DND-41 (cell line): ENCODE results near the gene ZNF69.
A peak's percentile ranks its signal among the peaks of the same experiment; 100 is the strongest.
"Not testable (repeated sequence)": the region's sequence is repeated elsewhere in the genome, so short reads cannot be mapped to it uniquely, and the experiment has no call there.

Source experiments
- ATAC-seq: fragments of 200-7000 bp; cut with Tn5 transposase; 3 replicates; pipeline ENCODE4 v1.9.1; 2021; ENCODE audit warnings: low read depth; ENCODE audit not compliant: insufficient read depth
- DNase-seq: peaks from one replicate; pipeline ENCODE4 v3.0.0-alpha.2; 2020
- H2AFZ ChIP-seq: 2 replicates; pipeline ENCODE4 v1.6.0; 2012; ENCODE audit warnings: low read depth, low read length
- H3K27ac ChIP-seq: 2 replicates; pipeline ENCODE4 v1.5.1; 2012; ENCODE audit warnings: low read length, inconsistent platforms
- H3K27me3 ChIP-seq: fragments of 200-600 bp; sonication (generic); 2 replicates; pipeline ENCODE4 v1.6.0; 2012; ENCODE audit warnings: low read length, mild to moderate bottlenecking, inconsistent platforms; ENCODE audit not compliant: insufficient read depth, poor library complexity
- H3K36me3 ChIP-seq: 2 replicates; pipeline ENCODE4 v1.5.1; 2012; ENCODE audit warnings: low read length, inconsistent platforms; ENCODE audit not compliant: insufficient read depth
- H3K4me1 ChIP-seq: 2 replicates; pipeline ENCODE4 v1.5.1; 2012; ENCODE audit warnings: mild to moderate bottlenecking, low read length; ENCODE audit not compliant: insufficient read depth
- H3K4me2 ChIP-seq: 2 replicates; pipeline ENCODE4 v1.6.0; 2012; ENCODE audit warnings: mild to moderate bottlenecking, moderate library complexity, low read length, inconsistent platforms; ENCODE audit not compliant: insufficient read depth
- H3K4me3 ChIP-seq, 2 experiments: fragments of 200-600 bp in 1 of 2; shearing (Covaris generic) in 1 of 2; 2 replicates each; pipeline ENCODE4 v1.5.1; 2012 to 2016; ENCODE audit warnings: inconsistent platforms in 2 of 2, low read length in 2 of 2, mild to moderate bottlenecking in 2 of 2, low read depth in 1 of 2, moderate library complexity in 1 of 2
- H3K79me2 ChIP-seq: 2 replicates; pipeline ENCODE4 v1.6.0; 2012; ENCODE audit warnings: low read length, inconsistent platforms; ENCODE audit not compliant: insufficient read depth
- H3K9ac ChIP-seq: 2 replicates; pipeline ENCODE4 v1.6.0; 2012; ENCODE audit warnings: low read depth, mild to moderate bottlenecking, inconsistent platforms, low read length, moderate library complexity
- H3K9me3 ChIP-seq: 2 replicates; pipeline ENCODE4 v1.5.1; 2012; ENCODE audit warnings: low read length, moderate library complexity, mild to moderate bottlenecking, inconsistent platforms; ENCODE audit not compliant: insufficient read depth, severe bottlenecking
- H4K20me1 ChIP-seq: 2 replicates; pipeline ENCODE4 v1.6.0; 2012; ENCODE audit warnings: low read length; ENCODE audit not compliant: insufficient read depth
- EZH2 ChIP-seq: IDR thresholded peaks from 3 replicates; pipeline ENCODE4 v1.6.1; 2012; ENCODE audit warnings: borderline replicate concordance, low read depth, mild to moderate bottlenecking, moderate library complexity, low read length, inconsistent platforms; ENCODE audit not compliant: severe bottlenecking
- TF ChIP-seq, protein P1 (sequence below): IDR thresholded peaks from 2 replicates; pipeline ENCODE4 v1.5.1; 2012; ENCODE audit warnings: borderline replicate concordance, low read length, moderate library complexity, mild to moderate bottlenecking; ENCODE audit not compliant: poor library complexity, severe bottlenecking; ENCODE audit errors: extremely low read depth

The ZNF69 gene

DNA sequence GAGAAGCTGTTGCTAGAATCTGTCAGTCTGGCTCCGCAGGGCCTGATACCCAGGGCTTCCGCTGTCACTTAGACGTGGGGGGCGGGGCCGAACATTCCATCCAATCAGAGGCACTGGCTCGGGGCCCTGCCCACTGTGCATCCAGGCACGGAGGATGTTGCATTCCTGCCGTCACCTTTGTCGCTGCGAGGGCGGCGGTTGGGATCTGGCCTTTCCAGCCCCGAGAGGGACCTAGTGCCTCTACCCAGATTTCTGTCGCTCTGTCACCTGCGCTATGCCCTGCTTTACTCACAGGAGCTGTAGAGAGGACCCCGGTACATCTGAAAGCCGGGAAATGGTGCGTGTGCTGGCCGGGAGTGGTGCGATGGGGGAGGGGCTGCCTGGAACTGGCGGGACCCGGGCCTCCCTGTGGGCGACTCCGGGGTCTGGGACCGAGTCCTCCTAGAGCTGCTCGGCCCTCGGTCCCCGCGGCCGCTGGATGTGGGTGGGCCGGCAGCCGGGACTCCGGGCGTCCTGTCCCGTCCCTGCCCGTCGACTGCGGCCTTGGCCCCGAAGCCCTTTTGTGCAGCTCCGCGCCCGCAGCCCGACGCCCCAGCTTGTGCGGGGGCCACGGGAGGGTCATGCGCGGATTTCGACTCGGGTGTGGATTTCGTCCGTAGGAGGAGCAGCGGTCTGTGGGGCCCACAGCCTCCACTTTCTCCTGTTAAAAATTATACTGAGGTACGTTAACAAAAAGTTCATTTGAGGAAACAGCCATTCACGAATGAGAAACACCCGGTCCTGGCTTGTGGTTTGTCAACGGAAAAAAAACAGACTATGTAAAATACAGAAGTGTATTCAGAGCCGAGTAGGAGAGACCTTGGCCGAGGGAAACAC, 38.8 kb upstream of the ZNF69 start, which contains the start of gene ZNF439:
Gene ZNF439 (plus strand): TSS at position 133 of the 876 bp plus-strand sequence. CDS start 142 bp downstream, at position 275.
- Histone ChIP-seq H3K79me2 (peaks cover 50% of the 10 kb centered on the region), H3K27ac (peak within 1 kb of the TSS; percentile 88), H3K9ac (peak within 1 kb of the TSS; percentile 72), H2AFZ (peak within 1 kb of the TSS; percentile 96), H3K4me2 (peak within 1 kb of the TSS; percentile 74), H3K4me1 (peaks cover 33% of the 10 kb centered on the region), H3K27me3 (no peaks in the 10 kb centered on the region), H3K9me3 (peaks cover 12% of the 10 kb centered on the region), H3K4me3 (peak within 1 kb of the TSS; percentile 73 to 74), H3K36me3 (peaks cover 34% of the 10 kb centered on the region), H4K20me1 (no peaks in the 10 kb centered on the region)
- DNase-seq (peak; percentile 97), ATAC-seq (peak; percentile 100)
- no peak for TF ChIP-seq EZH2
- TF ChIP-seq, protein P1, sequence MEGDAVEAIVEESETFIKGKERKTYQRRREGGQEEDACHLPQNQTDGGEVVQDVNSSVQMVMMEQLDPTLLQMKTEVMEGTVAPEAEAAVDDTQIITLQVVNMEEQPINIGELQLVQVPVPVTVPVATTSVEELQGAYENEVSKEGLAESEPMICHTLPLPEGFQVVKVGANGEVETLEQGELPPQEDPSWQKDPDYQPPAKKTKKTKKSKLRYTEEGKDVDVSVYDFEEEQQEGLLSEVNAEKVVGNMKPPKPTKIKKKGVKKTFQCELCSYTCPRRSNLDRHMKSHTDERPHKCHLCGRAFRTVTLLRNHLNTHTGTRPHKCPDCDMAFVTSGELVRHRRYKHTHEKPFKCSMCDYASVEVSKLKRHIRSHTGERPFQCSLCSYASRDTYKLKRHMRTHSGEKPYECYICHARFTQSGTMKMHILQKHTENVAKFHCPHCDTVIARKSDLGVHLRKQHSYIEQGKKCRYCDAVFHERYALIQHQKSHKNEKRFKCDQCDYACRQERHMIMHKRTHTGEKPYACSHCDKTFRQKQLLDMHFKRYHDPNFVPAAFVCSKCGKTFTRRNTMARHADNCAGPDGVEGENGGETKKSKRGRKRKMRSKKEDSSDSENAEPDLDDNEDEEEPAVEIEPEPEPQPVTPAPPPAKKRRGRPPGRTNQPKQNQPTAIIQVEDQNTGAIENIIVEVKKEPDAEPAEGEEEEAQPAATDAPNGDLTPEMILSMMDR = no peak

DNA sequence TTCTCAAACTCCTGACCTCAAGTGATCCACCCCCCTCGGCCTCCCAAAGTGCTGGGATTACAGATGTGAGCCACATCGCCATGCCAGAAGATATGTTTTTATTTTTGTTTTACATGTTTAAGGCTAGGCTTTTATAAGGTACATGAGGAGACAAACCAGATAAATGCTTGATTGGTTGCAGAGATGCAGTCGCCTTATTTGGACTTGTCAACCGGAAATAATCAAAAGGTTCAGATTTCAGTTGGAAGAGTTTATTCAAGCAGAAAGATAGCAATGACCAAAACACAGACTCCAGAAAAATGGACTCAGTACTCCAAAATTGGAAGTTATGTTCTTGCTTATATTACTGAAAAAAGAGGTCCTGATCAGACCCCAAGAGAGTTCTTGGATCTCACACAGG, 37.3 kb upstream of the ZNF69 start:
- Histone ChIP-seq H3K4me2 (peak overlapping the region; percentile 74), H3K79me2 (peaks cover 62% of the 10 kb centered on the region), H3K4me3 (peak overlapping the region in 1 of 2 experiments; percentile 74; a peak in 1 of 4 replicates), H3K36me3 (peaks cover 48% of the 10 kb centered on the region), H3K4me1 (peaks cover 33% of the 10 kb centered on the region), H3K9me3 (peaks cover 12% of the 10 kb centered on the region)
- ATAC-seq, H2AFZ ChIP-seq, H3K27ac ChIP-seq, H3K9ac ChIP-seq, DNase-seq, H4K20me1 ChIP-seq, H3K27me3 ChIP-seq: not testable (repeated sequence)

DNA sequence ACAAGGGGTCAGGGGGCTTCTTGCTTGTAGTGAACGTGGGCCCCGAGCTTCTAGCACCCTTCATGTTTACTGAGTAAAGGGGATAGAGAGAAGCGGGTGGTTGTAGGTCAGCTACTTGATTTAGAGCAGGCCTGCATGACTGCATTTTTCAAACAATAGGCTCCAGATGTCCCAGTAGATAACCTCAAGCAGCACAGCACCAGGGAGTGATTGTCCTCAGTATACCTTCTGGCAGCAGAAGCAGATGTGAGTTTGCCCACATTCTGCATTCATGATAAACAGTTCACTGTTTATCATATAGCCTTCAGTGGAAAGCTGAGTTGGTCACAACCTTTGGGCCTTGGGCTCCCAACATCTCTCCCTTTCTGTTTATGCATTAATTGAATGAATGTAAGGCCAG, 34.2 kb upstream of the ZNF69 start:
- H3K9ac ChIP-seq = no peak overlapping the region
- peaks cover 24% of the 10 kb centered on the region for H3K4me1 ChIP-seq
- no peak overlapping the region for H3K27ac ChIP-seq
- DNase-seq (no peak), ATAC-seq (no peak)
- no peaks in the 10 kb centered on the region for H3K27me3 ChIP-seq
- peaks cover 64% of the 10 kb centered on the region for H3K36me3 ChIP-seq
- H3K4me3 ChIP-seq = no peak overlapping the region
- peaks cover 12% of the 10 kb centered on the region for H3K9me3 ChIP-seq
- H4K20me1 ChIP-seq = no peaks in the 10 kb centered on the region; the same call in 1 of the 2 replicates
- peaks cover 82% of the 10 kb centered on the region for H3K79me2 ChIP-seq
- H3K4me2 ChIP-seq = no peak overlapping the region
- TF ChIP-seq EZH2 = no peak
- TF ChIP-seq, protein P1 = no peak
- H2AFZ ChIP-seq = no peak overlapping the region

DNA sequence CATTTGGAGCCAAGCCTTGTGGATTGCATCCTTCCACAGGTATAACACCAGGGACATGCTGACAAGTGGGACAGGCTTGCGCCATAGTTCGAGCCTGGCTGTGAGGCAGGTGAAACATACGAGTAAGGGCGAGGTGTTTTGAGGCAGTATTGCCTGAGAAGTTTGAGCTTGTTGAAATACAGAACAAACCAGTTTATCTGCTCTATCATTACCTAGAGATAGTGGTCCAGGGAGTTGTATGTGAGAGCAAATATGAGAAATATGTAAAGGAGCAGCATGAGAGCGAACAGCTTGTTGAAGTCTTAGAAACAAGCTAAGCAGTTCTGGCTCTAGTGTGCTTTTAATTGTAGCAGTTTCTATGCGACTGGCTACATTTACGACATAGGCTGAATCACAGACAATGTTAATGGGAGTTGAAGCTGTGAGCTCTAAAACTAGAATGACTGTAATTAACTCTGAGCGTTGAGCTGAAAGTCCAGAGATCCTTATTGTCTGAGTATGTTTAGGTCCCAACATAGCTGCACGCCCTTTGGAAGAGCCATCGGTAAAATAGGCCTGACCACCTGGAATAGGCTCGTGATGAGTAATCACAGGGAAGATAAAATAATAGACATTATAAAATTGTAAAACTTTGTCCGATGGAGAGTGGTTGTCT, 30.9 kb upstream of the ZNF69 start:
- Histone ChIP-seq H3K9ac (no peak overlapping the region), H3K27ac (no peak overlapping the region), H3K36me3 (peaks cover 73% of the 10 kb centered on the region), H2AFZ (no peak overlapping the region), H3K4me3 (no peak overlapping the region), H3K4me2 (no peak overlapping the region), H3K4me1 (no peaks in the 10 kb centered on the region), H3K9me3 (peaks cover 8% of the 10 kb centered on the region), H3K79me2 (peaks cover 81% of the 10 kb centered on the region), H3K27me3 (no peaks in the 10 kb centered on the region), H4K20me1 (no peaks in the 10 kb centered on the region; the same call in 1 of the 2 replicates)
- ATAC-seq (no peak), DNase-seq (no peak)
- TF ChIP-seq EZH2 = no peak
- TF ChIP-seq, protein P1 = no peak
